Lower lobe of right lung (tissue), 2 donors: ENCODE results near the gene DNAAF1. TPM values are rescaled to one million over a fixed set of nuclear protein-coding genes. Genes with fewer than 3 reads are reported as not detected.

ENCODE experiments used
- ATAC-seq, 2 donors: fragments of 200-7000 bp; cut with Tn5 transposase; one replicate each; pipeline ENCODE4 v1.9.1; 2020 to 2022; ENCODE audit warnings: mild to moderate bottlenecking in 2 of 2, moderate library complexity in 2 of 2
- DNase-seq: peaks from one replicate; pipeline ENCODE4 v3.0.0-alpha.2; 2020
- H3K27ac ChIP-seq: fragments of 200-600 bp; one replicate; pipeline ENCODE4 v1.8.0; 2022
- H3K27me3 ChIP-seq: fragments of 200-600 bp; one replicate; pipeline ENCODE4 v1.8.0; 2022; ENCODE audit warnings: low read depth
- H3K36me3 ChIP-seq: fragments of 200-600 bp; one replicate; pipeline ENCODE4 v1.8.0; 2022; ENCODE audit warnings: mild to moderate bottlenecking
- H3K4me1 ChIP-seq: fragments of 200-600 bp; one replicate; pipeline ENCODE4 v1.8.0; 2022
- H3K4me3 ChIP-seq: fragments of 200-600 bp; one replicate; pipeline ENCODE4 v1.8.0; 2022; ENCODE audit warnings: mild to moderate bottlenecking
- H3K9me3 ChIP-seq: fragments of 200-600 bp; one replicate; pipeline ENCODE4 v1.8.0; 2022
- intact Hi-C: fragments of 100-400 bp; cut with DNase I; formaldehyde crosslinking; loops from one replicate; pipeline ENCODE4 v1.11.0; 2022
- total RNA-seq: library from RNA; stranded (reverse); fragmentation: NEBNext Ultra II Directional; extraction: Animal tissue kit (Norgen Biotek cat#: 25700); gene quantifications from one replicate; pipeline ENCODE4 v1.2.1, GENCODE V29; 2021
- TF ChIP-seq, protein P1 (sequence below): fragments of 200-600 bp; IDR thresholded peaks from one replicate; pipeline ENCODE4 v1.8.0; 2022; ENCODE audit warnings: antibody characterized with exemption, mild to moderate bottlenecking
- donor health status: DM: no; HTN: yes; CAD: no; lungs with severe emphysema.

Gene DNAAF1
- total RNA-seq, 1 donor from 2014 or later: 18.8 TPM

DNA sequence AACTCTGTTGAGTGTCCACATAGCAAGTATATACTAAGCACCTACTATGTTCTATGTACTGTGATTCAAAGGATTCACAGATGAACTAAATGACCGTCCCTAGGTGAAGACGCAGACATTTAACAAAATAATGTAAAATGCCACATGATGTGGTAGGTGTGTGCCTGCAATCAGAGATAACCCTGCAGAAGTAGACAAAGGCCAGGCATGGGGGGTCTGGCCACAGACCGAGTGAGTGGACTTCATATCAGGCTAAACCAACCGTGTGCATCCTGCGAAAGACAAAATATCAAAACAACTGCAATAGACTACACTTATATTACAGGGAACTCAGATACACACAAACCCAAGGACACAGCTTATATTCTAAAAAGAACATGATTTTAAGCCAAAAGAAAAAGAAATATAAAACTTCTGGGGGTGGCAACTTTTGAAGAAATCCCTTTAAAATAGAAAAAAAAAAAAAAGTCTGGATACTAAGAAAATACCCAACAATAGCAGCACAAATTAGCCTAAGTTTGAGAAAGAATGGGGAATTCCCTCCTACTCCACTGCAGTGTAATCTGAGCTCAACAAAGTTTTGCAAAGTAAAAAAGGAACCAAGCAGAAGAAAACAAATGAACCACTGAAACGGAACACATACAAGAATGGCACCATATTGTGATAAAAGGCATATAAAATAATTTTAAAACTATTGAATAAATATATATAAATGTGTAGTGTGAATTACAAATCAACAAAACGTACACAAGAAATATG is 12.4 kb upstream of the DNAAF1 start:
- Histone ChIP-seq H3K9me3 (no peaks in the 10 kb centered on the region), H3K4me1 (no peaks in the 10 kb centered on the region), H3K4me3 (no peak overlapping the region), H3K27me3 (no peaks in the 10 kb centered on the region), H3K27ac (no peak overlapping the region), H3K36me3 (peaks cover 28% of the 10 kb centered on the region)
- intact Hi-C loops: no loop called here
- ATAC-seq (no peak), DNase-seq (no peak)
- TF ChIP-seq, protein P1, sequence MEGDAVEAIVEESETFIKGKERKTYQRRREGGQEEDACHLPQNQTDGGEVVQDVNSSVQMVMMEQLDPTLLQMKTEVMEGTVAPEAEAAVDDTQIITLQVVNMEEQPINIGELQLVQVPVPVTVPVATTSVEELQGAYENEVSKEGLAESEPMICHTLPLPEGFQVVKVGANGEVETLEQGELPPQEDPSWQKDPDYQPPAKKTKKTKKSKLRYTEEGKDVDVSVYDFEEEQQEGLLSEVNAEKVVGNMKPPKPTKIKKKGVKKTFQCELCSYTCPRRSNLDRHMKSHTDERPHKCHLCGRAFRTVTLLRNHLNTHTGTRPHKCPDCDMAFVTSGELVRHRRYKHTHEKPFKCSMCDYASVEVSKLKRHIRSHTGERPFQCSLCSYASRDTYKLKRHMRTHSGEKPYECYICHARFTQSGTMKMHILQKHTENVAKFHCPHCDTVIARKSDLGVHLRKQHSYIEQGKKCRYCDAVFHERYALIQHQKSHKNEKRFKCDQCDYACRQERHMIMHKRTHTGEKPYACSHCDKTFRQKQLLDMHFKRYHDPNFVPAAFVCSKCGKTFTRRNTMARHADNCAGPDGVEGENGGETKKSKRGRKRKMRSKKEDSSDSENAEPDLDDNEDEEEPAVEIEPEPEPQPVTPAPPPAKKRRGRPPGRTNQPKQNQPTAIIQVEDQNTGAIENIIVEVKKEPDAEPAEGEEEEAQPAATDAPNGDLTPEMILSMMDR: no peak

GRCh38 chr16:84136331-84137125 is 8.6 kb upstream of the DNAAF1 start:
- no peak for ATAC-seq
- intact Hi-C loops: no loop called here
- TF ChIP-seq, protein P1: no peak
- H3K36me3 ChIP-seq: no peaks in the 10 kb centered on the region
- peaks cover 6% of the 10 kb centered on the region for H3K4me1 ChIP-seq
- no peak for DNase-seq
- H3K9me3 ChIP-seq: no peaks in the 10 kb centered on the region
- H3K27ac ChIP-seq: no peak overlapping the region
- H3K27me3 ChIP-seq: no peaks in the 10 kb centered on the region
- no peak overlapping the region for H3K4me3 ChIP-seq

DNA sequence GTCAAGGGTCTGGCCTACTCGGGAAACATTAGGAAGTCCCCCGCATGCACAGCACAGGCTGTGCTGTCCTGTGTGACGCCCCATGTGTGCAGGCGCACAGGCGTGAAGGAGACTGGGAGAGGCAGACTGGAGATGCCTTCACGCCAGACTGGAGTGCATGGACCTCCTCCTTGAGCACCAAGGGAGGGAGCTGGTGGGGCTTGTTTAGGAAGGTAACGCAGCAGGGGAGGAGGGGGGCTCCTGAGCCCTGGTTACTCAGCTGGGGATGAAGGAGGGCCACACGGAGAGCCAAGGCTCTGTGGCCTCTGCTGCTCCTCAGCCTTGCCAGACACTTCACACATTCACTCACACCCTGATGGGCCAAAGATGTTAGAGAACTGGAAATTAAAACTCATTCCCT is 7.8 kb upstream of the DNAAF1 start:
- Histone ChIP-seq H3K4me3 (no peak overlapping the region), H3K9me3 (no peaks in the 10 kb centered on the region), H3K36me3 (no peaks in the 10 kb centered on the region), H3K27me3 (no peaks in the 10 kb centered on the region), H3K4me1 (peaks cover 6% of the 10 kb centered on the region), H3K27ac (no peak overlapping the region)
- no peak for ATAC-seq
- intact Hi-C loops: no loop called here
- no peak for DNase-seq
- TF ChIP-seq, protein P1: no peak

- intact Hi-C loops: no loop called here
- TF ChIP-seq, protein P1: no peak
- H3K4me1 ChIP-seq: peaks cover 6% of the 10 kb centered on the region
- no peaks in the 10 kb centered on the region for H3K36me3 ChIP-seq
- no peak overlapping the region for H3K4me3 ChIP-seq
- DNase-seq: no peak
- no peak for ATAC-seq
- H3K27ac ChIP-seq: no peak overlapping the region
- H3K9me3 ChIP-seq: no peaks in the 10 kb centered on the region
- H3K27me3 ChIP-seq: no peaks in the 10 kb centered on the region
These were observed 7.2 kb upstream of the DNAAF1 start for GRCh38 chr16:84137769-84138357.

DNA sequence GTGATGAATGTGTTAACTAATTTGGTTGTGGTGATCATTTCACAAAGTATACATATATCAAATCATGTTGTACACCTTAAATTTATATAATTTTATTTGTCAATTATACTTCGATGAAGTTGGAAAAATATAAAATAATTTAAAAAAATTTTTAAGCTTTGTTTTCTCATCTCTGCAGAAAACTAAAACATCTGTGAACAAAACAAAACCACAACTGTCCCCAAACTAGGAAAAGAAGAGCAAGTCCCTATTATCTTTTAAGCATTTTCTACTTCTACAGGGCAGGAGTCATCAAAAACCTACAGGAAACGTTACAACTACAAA is 6.6 kb upstream of the DNAAF1 start:
- Histone ChIP-seq H3K27me3 (no peaks in the 10 kb centered on the region), H3K36me3 (no peaks in the 10 kb centered on the region), H3K4me1 (peaks cover 6% of the 10 kb centered on the region), H3K4me3 (no peak overlapping the region), H3K9me3 (no peaks in the 10 kb centered on the region), H3K27ac (no peak overlapping the region)
- intact Hi-C loops: no loop called here
- DNase-seq (no peak), ATAC-seq (no peak)
- TF ChIP-seq, protein P1: no peak
